Body of pancreas (tissue), 4 donors: Measurements from ENCODE around the gene SORCS1. TPM values are rescaled to one million over a fixed set of nuclear protein-coding genes. Genes with fewer than 3 reads are reported as not detected.

Experiments
- ATAC-seq: fragments of 150-250 bp; one replicate; pipeline ENCODE4 v1.9.1; 2016
- DNase-seq, 4 donors: peaks; one replicate each; pipeline ENCODE4 v3.0.0-alpha.2; 2019
- H3K27ac ChIP-seq, 4 donors: fragments of 200-600 bp; sonication (generic); 1 replicate in 3 of 4; 2 replicates in 1 of 4; pipeline versions ENCODE4 v1.5.1 to v1.6.1; 2016 to 2019; ENCODE audit warnings: mild to moderate bottlenecking in 1 of 4, mixed read lengths in 1 of 4, moderate library complexity in 1 of 4
- H3K27me3 ChIP-seq, 2 donors: fragments of 200-600 bp; sonication (generic); one replicate each; pipeline ENCODE4 v1.6.0; 2016; ENCODE audit warnings: mild to moderate bottlenecking in 1 of 2
- H3K36me3 ChIP-seq, 2 donors: fragments of 200-600 bp; sonication (generic); replicated peaks in 1 of 2; 2 replicates each; pipeline ENCODE4 v1.5.1; 2016; ENCODE audit warnings: low read depth in 2 of 2; ENCODE audit not compliant: insufficient read depth in 1 of 2
- H3K4me1 ChIP-seq: fragments of 200-600 bp; sonication (generic); one replicate; pipeline ENCODE4 v1.6.0; 2016
- H3K4me3 ChIP-seq, 2 donors: fragments of 200-600 bp; sonication (generic); 1 replicate in 1 of 2; 2 replicates in 1 of 2; pipeline ENCODE4 v1.5.1; 2016 to 2019
- H3K9me3 ChIP-seq, 3 donors: fragments of 200-600 bp; sonication (generic); 1 replicate in 2 of 3; 2 replicates in 1 of 3; pipeline ENCODE4 v1.5.1; 2016
- CTCF ChIP-seq, 7 experiments: fragments of 450-650 bp in 4 of 7; fragments of 200-600 bp in 3 of 7; sonication (generic) in 3 of 7; IDR thresholded peaks; one replicate each; pipeline ENCODE4 v1.5.1; 2016 to 2019; ENCODE audit warnings: antibody characterized with exemption in 7 of 7
- POLR2A ChIP-seq, 3 donors: fragments of 450-650 bp; IDR thresholded peaks; one replicate each; pipeline ENCODE4 v1.6.1; 2016; ENCODE audit warnings: antibody characterized with exemption in 3 of 3, mild to moderate bottlenecking in 2 of 3
- whole genome bisulfite sequencing, 2 donors: methylation state at CpG; one replicate each; pipeline ENCODE4 v1.1.5; 2017; 5-methylcytosine and 5-hydroxymethylcytosine counted together
- intact Hi-C: fragments of 100-400 bp; cut with DNase I; formaldehyde crosslinking; loops from one replicate; pipeline ENCODE4 v1.15.1; 2023
- total RNA-seq, 2 donors: library from RNA; depleted of rRNA; stranded (reverse); fragments of >200 nt; gene quantifications; one replicate each; pipeline ENCODE4 v1.1.0, GENCODE V29; 2016

The SORCS1 gene
- total RNA-seq, 2 donors from 2014 or later, result 1.3 to 6.0 TPM

GRCh38 chr10:106720683-106721082 lies 443.8 kb downstream of the SORCS1 start:
- no peak for TF ChIP-seq CTCF (IDR thresholded peaks at IDR 0.05)
- TF ChIP-seq POLR2A (IDR thresholded peaks at IDR 0.05), result no peak
- ATAC-seq, result no peak
- intact Hi-C loops, result no loop called here

GRCh38 chr10:106716381-106716780 lies 448.1 kb downstream of the SORCS1 start:
- DNase-seq (no peak), ATAC-seq (no peak)
- intact Hi-C loops, result no loop called here
- no peak for TF ChIP-seq CTCF (IDR thresholded peaks at IDR 0.05)
- no peak for TF ChIP-seq POLR2A (IDR thresholded peaks at IDR 0.05)
- Histone ChIP-seq H3K9me3 (no peaks in the 10 kb centered on the region), H3K4me1 (no peaks in the 10 kb centered on the region), H3K27ac (no peak overlapping the region), H3K36me3 (no peaks in the 10 kb centered on the region), H3K4me3 (no peak overlapping the region), H3K27me3 (no peaks in the 10 kb centered on the region)
- 22 to 43% methylated on average over 1 of the region's 1 CpG for whole genome bisulfite sequencing, 2 donors

More at GRCh38 chr10:106720683-106721082, 443.8 kb downstream of the SORCS1 start:
- DNase-seq, result no peak
- H3K9me3 ChIP-seq, result no peaks in the 10 kb centered on the region
- no peaks in the 10 kb centered on the region for H3K4me1 ChIP-seq
- 49 to 54% methylated on average over 2 of the region's 2 CpGs for WGBS, 2 donors
- H3K4me3 ChIP-seq, result no peak overlapping the region
- no peak overlapping the region for H3K27ac ChIP-seq
- H3K27me3 ChIP-seq, result no peaks in the 10 kb centered on the region
- H3K36me3 ChIP-seq, result no peaks in the 10 kb centered on the region

GRCh38 chr10:106714734-106715555 lies 449.6 kb downstream of the SORCS1 start:
- Histone ChIP-seq H3K36me3 (no peaks in the 10 kb centered on the region), H3K27ac (no peak overlapping the region), H3K9me3 (no peaks in the 10 kb centered on the region), H3K27me3 (no peaks in the 10 kb centered on the region), H3K4me3 (no peak overlapping the region), H3K4me1 (no peaks in the 10 kb centered on the region)
- 56 to 59% methylated on average over 6 of the region's 6 CpGs for WGBS, 2 donors
- ATAC-seq, result no peak
- no peak for DNase-seq
- intact Hi-C loops, result no loop called here
- TF ChIP-seq POLR2A (IDR thresholded peaks at IDR 0.05), result no peak
- no peak for TF ChIP-seq CTCF (IDR thresholded peaks at IDR 0.05)

GRCh38 chr10:106713846-106714245 lies 450.7 kb downstream of the SORCS1 start:
- TF ChIP-seq POLR2A (IDR thresholded peaks at IDR 0.05) (no peak), CTCF (IDR thresholded peaks at IDR 0.05) (no peak)
- ATAC-seq, result no peak
- H3K36me3 ChIP-seq, result no peaks in the 10 kb centered on the region
- H3K27me3 ChIP-seq, result no peaks in the 10 kb centered on the region
- H3K4me1 ChIP-seq, result no peaks in the 10 kb centered on the region
- no peak overlapping the region for H3K27ac ChIP-seq
- 40 to 49% methylated on average over 2 of the region's 2 CpGs for WGBS, 2 donors
- no peak for DNase-seq
- H3K9me3 ChIP-seq, result no peaks in the 10 kb centered on the region
- intact Hi-C loops, result no loop called here
- H3K4me3 ChIP-seq, result no peak overlapping the region

GRCh38 chr10:106712988-106713387 lies 451.5 kb downstream of the SORCS1 start:
- intact Hi-C loops, result no loop called here
- WGBS, 2 donors, result 33 to 40% methylated on average over 1 of the region's 1 CpG
- no peak for ATAC-seq

More at GRCh38 chr10:106712988-106713387, 451.5 kb downstream of the SORCS1 start:
- Histone ChIP-seq H3K4me3 (no peak overlapping the region), H3K9me3 (no peaks in the 10 kb centered on the region), H3K27me3 (no peaks in the 10 kb centered on the region), H3K36me3 (no peaks in the 10 kb centered on the region), H3K4me1 (no peaks in the 10 kb centered on the region), H3K27ac (no peak overlapping the region)
- no peak for DNase-seq
- TF ChIP-seq CTCF (IDR thresholded peaks at IDR 0.05) (no peak), POLR2A (IDR thresholded peaks at IDR 0.05) (no peak)
